ENCODE data around the gene CAMK2N1.
"Not testable (repeated sequence)": the region's sequence is repeated elsewhere in the genome, so short reads cannot be mapped to it uniquely, and the experiment has no call there.

Gene CAMK2N1

DNA sequence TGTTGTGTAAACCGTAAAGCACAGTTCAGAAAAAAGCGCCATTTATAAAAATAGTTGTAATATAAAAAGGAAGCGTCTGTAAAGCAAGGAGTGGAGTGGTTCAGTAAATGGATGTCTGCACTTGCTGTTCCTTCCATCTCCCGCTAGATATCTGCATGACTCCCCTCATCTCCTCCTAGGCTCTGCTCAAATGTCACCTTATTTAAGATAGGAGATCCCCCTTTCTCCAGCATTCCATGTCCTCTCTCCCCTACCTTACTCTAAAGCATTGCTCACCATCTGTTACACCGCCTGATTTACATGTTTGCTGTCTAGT is 21.2 kb upstream of the CAMK2N1 start:
- H3K4me3 ChIP-seq (ENCODE audit: low read length): peak overlapping the region; percentile 95
- no peak for TF ChIP-seq ZNF274 (IDR thresholded peaks at IDR 0.05; ENCODE audit: low read depth, low read length)

DNA sequence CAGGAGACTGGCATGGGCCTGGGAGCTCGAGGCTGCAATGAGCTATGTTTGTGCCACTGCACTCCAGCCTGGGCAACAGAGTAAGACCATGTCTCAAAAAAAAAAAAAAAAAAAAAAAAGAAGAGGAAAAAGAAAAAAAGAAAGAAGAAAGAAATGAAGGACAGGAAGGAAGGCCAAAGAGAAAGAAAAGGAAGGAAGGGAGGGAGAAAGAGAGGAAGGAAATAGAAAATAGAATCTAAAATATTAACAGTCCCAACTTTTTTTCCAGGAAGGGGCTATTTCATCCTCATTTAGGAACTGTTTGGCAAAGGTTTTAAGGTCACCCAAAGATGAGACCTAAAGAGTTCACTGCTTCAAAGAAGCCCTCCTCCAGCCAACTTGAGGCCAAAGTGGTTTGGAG is 19.5 kb upstream of the CAMK2N1 start:
- H3K4me3 ChIP-seq (ENCODE audit: low read length): no peak overlapping the region
- no peak for TF ChIP-seq ZNF274 (IDR thresholded peaks at IDR 0.05; ENCODE audit: low read depth, low read length)

DNA sequence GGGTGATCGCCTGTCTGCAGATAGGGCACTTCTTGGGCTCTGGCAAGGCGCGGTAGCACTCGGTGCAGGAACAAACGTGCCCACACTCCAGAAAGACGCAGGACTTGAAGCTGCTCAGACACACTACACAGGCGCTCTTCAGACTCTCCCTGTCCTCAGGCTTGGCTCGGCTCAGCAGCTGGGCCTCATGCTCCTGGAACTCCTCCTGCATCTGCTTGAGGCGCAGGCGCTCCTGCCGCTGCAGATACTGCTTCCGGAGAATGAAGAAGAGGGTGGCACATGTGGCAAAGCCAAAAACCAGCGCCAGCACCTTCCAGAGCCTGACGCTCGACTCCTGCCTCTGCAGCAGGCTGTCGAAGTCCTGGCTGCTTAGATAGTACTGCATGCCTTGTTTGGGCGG is 14.7 kb upstream of the CAMK2N1 start:
- H3K4me3 ChIP-seq (ENCODE audit: low read length): no peak overlapping the region
- TF ChIP-seq ZNF274 (IDR thresholded peaks at IDR 0.05; ENCODE audit: low read depth, low read length): no peak

DNA sequence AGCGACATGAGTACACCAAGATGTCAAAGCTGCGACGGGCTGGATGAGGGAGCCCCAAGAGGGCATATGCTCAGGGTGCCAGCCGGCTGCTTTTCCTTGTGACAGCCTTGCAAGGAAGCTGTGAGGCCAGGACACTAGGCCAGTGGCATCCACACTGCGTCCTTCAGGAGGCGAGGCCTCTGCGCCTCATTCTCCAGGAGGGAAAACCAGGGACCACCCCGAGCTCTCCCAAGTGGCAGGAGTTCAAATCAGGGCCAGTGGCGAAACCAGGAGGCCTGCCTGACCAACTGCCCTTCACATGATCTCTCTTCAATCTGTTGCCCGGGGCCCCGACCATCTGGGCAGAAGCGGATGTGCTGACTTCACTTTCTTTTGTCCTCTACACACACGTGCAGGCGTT is 13.7 kb upstream of the CAMK2N1 start:
- TF ChIP-seq ZNF274 (IDR thresholded peaks at IDR 0.05; ENCODE audit: low read depth, low read length): no peak

DNA sequence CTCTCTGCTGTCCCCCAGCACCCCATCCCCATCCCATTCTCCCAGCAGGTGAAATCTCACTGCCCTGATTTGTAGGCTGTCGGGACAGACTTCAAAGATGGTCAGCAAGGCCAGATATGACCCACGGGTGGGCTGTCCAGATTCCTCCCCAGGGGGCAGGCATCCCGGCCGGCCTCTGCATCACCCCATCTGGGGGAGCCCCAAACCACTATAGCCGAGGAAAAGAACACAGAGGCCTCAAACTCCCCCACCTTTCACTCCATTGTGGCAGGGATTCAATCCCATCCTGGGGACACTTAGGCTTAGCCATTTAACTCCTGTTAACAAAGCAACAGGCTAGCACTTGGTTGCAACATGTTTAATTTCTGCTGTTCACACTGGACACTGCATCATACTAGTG is 13.1 kb upstream of the CAMK2N1 start:
- no peak for TF ChIP-seq ZNF274 (IDR thresholded peaks at IDR 0.05; ENCODE audit: low read depth, low read length)

More for the DNA sequence above, 13.7 kb upstream of the CAMK2N1 start:
- no peak overlapping the region for H3K4me3 ChIP-seq (ENCODE audit: low read length)

DNA sequence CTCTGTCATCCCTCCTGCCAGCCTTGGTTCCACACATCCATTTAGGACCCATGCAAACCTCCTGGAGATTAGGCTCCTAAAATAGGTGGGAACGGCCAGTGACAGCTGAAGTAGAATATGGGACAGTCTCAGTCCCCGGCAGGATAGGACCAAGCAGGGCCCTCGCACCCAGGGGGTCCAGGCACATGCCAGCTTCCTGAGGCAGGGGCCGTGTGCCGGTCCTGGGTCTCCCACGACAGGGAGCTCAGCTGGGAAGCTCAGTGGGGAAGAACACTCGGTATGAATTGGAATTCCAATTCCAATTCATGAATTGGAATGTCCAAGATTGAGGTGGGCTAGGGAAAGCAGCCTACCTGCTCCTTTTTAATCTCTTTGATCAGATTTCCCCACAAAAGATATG is 12.1 kb upstream of the CAMK2N1 start:
- H3K4me3 ChIP-seq (ENCODE audit: low read length): no peak overlapping the region
- no peak for TF ChIP-seq ZNF274 (IDR thresholded peaks at IDR 0.05; ENCODE audit: low read depth, low read length)

More for the DNA sequence above, 13.1 kb upstream of the CAMK2N1 start:
- no peak overlapping the region for H3K4me3 ChIP-seq (ENCODE audit: low read length)

DNA sequence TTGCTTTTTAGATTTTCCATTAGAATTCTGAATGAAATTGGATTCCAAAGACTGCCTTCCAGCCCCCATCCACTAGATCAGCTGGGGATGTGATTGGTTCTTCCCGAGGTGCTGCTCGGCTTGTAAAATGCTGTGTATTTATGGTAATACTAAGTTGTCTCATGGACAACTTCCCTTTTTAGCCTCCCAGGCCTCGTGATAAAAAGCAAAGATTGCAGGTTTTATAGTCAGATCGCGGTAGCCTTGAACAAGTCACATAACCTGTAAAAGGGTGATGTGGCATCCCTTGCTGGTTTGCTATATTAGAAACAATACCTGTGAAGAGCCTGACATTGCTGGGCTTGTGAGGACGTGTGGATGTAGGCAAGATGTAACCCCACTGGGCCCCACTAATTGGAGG is 11.5 kb upstream of the CAMK2N1 start:
- no peak for TF ChIP-seq ZNF274 (IDR thresholded peaks at IDR 0.05; ENCODE audit: low read depth, low read length)
- no peak overlapping the region for H3K4me3 ChIP-seq (ENCODE audit: low read length)

DNA sequence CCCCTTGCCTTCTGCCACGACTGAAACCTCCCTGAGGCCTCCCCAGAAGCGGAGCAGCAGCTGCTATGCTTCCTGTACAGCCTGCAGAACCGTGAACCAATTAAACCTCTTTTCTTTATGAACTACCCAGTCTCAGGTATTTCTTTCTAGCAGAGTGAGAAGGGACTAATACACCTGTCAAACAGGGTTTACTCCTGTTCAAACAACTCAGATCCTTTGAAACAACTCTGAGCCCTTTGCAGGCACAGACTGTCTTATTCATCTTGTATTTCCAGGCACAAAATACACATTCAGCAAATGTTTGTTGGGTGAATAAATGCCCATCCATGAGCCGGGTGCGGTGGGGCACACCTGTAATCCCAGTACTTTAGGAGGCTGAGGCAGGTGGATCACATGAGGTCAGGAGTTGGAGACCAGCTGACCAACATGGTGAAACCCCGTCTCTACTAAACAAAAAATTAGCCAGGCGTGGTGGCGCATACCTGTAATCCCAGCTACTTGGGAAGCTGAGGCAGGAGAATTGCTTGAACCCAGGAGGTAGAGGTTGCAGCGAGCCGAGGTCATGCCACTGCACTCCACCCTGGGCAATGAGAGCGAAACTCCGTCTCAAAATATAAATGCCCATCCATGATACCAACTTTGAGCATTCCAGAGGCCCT is 10.8 kb upstream of the CAMK2N1 start:
- H3K4me3 ChIP-seq (ENCODE audit: low read length): not testable (repeated sequence)

DNA sequence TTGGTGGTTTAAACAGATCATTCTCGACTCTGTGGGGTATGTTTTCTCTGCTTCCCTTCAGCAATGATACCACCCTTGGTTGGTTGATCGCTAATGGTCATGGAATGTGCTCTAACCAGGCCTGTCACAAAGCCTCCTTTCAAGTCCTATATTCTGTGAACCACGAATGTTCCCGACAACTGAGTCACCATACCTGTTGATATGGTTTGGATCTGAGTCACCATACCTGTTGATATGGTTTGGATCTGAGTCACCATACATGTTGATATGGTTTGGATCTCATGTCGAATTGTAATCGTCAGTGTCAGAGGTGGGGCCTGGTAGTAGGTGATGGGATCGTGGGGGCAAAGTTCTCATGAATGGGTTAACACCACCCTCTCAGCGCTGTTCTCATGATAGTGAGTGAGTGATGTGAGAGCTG is 10.2 kb upstream of the CAMK2N1 start:
- no peak for TF ChIP-seq ZNF274 (IDR thresholded peaks at IDR 0.05; ENCODE audit: low read depth, low read length)
- no peak overlapping the region for H3K4me3 ChIP-seq (ENCODE audit: low read length)

DNA sequence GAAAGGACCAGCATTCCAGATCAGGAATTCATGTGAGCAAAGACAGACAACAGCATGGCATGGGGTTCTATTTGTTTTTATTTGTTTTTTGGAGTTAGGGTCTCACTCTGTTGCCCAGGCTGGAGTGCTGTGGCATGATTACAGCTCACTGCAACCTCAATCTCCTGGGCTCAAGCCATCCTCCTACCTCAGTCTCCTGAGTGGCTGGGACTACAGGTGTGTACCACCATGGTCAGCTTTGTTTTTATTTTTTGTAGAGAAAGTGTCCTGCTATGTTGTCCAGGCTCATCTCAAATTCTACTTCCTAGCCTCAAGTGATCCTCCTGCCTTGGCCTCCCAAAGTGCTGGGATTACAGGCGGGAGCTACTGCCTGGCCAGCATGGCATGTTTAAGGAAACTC is 9.7 kb upstream of the CAMK2N1 start:
- no peak overlapping the region for H3K4me3 ChIP-seq (ENCODE audit: low read length)
- no peak for TF ChIP-seq ZNF274 (IDR thresholded peaks at IDR 0.05; ENCODE audit: low read depth, low read length)

DNA sequence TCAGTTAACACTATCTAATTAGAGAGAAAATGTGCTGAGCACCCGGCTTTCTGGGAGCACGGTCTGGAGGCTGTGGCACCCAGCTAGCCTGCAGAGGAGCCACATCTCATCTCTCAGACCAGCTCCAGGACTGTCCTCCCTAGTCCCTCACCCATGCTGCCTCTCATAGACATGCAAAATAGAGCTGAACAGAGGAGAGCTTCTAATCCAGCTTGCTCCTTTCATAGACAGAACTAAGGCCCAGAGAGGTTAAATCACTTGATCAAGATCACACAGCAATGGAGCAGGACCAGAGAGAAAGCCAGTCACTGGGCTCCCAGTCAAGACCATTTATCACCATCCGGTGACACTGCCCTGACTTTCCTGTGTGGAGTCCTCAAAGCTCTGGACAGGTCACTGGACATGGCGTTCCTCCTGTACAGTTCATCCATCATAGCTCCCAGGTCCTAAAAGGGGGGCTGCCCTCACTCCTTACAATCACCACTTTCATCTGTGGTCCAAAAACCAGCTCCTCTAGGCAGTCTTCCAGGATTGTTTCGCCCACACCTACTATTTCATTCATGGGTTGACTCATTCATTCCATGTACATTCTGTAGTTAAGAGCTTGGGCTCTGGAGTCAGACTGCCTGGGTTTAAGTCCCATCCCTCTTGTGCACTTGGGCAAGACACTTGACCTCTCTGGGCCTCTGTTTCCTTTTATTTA is 8.8 kb upstream of the CAMK2N1 start:
- no peak overlapping the region for H3K4me3 ChIP-seq (ENCODE audit: low read length)
- TF ChIP-seq ZNF274 (IDR thresholded peaks at IDR 0.05; ENCODE audit: low read depth, low read length): no peak

DNA sequence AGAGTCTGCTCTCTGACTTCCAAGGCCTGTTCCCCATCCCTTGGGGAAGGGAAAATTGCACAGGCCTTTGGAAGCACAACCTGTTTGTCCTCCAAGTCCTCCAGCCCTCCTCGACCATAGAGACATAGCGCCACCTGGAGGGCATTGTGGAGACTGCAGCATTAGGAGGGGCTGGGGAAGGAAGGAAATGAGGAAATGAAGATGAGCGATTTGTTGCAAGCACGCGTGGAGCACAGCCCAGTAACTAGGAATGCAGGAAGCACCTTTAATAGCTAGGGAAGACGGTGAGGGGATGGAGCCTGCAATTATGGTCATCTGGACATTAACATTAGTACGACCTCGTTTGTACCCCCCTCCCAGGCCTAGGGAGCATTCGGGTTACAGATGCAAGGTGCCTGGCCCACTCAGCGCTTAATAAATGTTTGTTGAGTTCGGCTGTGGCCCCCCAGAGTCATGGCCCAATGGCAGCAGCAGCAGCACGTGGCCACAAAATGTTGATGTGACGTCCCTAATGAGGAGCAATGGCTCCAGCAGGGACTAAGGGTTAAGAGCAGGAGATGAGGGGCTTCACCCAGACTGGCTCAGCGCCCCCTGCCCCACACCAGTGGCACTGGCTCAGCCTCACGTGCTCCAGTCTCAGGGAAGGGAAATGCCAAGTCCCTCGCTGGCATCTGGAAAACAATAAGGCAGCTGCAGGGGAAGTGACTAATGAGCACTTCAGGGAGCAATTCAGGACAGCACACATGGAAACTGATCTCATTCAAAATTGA is 8.0 kb upstream of the CAMK2N1 start:
- H3K4me3 ChIP-seq (ENCODE audit: low read length): no peak overlapping the region
- TF ChIP-seq ZNF274 (IDR thresholded peaks at IDR 0.05; ENCODE audit: low read depth, low read length): no peak

DNA sequence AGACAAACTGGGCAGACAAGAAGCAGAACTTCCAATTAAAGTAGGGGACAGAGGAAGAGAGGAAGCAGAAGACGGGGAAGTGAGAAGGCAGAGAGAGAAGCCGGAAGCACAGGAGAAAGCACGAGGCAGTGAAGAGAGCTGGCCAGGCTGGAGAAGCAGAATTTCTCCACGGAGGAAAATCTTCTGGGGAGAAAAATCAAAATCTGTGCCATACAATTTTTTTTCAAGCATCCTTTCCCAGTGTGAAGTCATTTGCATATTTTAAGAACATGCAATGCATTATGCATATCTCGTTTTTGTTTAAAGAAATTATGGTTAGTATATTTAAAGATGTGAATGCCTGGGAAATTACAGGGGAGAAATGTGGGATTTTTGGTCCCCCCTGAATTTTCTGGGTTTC is 7.3 kb upstream of the CAMK2N1 start:
- no peak overlapping the region for H3K4me3 ChIP-seq (ENCODE audit: low read length)
- no peak for TF ChIP-seq ZNF274 (IDR thresholded peaks at IDR 0.05; ENCODE audit: low read depth, low read length)

DNA sequence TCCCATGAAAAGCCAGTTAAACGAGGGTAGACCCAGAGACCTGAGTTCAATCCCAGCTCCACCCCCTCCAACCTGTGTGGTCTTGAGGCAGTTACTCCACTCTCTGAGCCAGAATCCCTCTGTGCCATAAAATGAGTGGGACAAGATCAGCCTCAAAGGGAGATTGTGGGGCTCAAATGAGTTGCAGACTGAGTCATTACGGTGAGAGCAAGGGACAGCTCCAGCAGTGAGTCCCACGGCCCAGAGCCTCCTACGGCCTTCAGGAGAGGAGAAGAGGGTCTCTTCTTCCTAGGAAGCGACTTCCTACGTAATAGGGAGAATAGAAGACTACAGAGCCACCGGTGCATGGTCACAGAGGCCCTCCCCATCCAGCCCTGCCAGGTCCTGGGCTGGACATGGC is 6.7 kb upstream of the CAMK2N1 start:
- no peak for TF ChIP-seq ZNF274 (IDR thresholded peaks at IDR 0.05; ENCODE audit: low read depth, low read length)
- H3K4me3 ChIP-seq (ENCODE audit: low read length): no peak overlapping the region

DNA sequence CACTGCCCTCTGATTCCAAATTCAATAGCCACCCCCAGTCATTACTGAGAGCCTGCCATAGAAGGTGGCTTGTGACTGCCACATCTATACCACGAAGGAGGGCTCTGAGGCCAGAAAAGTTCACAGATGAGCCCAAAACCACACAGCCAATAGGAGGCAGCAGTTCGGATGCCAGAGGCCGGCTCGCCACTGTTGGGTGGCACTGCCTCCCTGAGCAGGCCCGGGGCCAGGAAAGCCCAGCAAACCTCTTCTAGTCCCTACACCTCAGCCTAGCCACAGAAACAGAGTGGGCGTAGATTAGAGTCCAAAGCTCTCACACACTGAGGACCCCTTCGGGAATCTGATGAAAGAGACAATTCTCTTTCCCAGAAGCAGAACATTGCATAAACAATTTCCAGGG is 5.9 kb upstream of the CAMK2N1 start:
- TF ChIP-seq ZNF274 (IDR thresholded peaks at IDR 0.05; ENCODE audit: low read depth, low read length): no peak
- H3K4me3 ChIP-seq (ENCODE audit: low read length): no peak overlapping the region
